GM13977 (cell line): Measurements from ENCODE around the gene ZFAND3.

ENCODE experiments used
- DNase-seq: peaks from one replicate; pipeline ENCODE4 v3.0.0; 2012; ENCODE audit warnings: low spot score
- CTCF ChIP-seq: IDR thresholded peaks from 2 replicates; pipeline ENCODE4 v1.5.1; 2012; ENCODE audit warnings: mild to moderate bottlenecking, control low read depth; ENCODE audit not compliant: insufficient read depth; ENCODE audit errors: extremely low read depth, missing control alignments
- in situ Hi-C: fragments of 300-500 bp; cut with MboI; formaldehyde crosslinking; loops from one replicate; pipeline ENCODE4 v1.12.0; 2022; ENCODE audit warnings: low sequenced_read_pairs, low pct_unique_long_range_greater_than_20kb, mixed read lengths, inconsistent platforms; ENCODE audit not compliant: unreplicated experiment

Gene ZFAND3

GRCh38 chr6:38175786-38176185 lies 356.3 kb downstream of the ZFAND3 start:
- DNase-seq: no peak
- TF ChIP-seq CTCF: no peak
- in situ Hi-C loops: no loop called here

- DNase-seq: no peak
- in situ Hi-C loops: no loop called here
- TF ChIP-seq CTCF: no peak
Observed at GRCh38 chr6:38176797-38177751, 357.5 kb downstream of the ZFAND3 start.

- no peak for DNase-seq
- TF ChIP-seq CTCF: no peak
- in situ Hi-C loops: no loop called here
Observed at GRCh38 chr6:38177882-38178583, 358.5 kb downstream of the ZFAND3 start.

GRCh38 chr6:38178584-38178886 lies 359.0 kb downstream of the ZFAND3 start:
- in situ Hi-C loops: no loop called here
- DNase-seq: no peak
- no peak for TF ChIP-seq CTCF

- peak; percentile 19 for TF ChIP-seq CTCF
- no peak for DNase-seq
- in situ Hi-C loops: no loop called here
Observed at GRCh38 chr6:38179300-38179699, 359.8 kb downstream of the ZFAND3 start.

GRCh38 chr6:38179794-38180430 lies 360.4 kb downstream of the ZFAND3 start:
- no peak for DNase-seq
- peak; percentile 12 for TF ChIP-seq CTCF
- in situ Hi-C loops: no loop called here
